ENCODE measurements around the gene HPSE2.

HPSE2 gene

DNA sequence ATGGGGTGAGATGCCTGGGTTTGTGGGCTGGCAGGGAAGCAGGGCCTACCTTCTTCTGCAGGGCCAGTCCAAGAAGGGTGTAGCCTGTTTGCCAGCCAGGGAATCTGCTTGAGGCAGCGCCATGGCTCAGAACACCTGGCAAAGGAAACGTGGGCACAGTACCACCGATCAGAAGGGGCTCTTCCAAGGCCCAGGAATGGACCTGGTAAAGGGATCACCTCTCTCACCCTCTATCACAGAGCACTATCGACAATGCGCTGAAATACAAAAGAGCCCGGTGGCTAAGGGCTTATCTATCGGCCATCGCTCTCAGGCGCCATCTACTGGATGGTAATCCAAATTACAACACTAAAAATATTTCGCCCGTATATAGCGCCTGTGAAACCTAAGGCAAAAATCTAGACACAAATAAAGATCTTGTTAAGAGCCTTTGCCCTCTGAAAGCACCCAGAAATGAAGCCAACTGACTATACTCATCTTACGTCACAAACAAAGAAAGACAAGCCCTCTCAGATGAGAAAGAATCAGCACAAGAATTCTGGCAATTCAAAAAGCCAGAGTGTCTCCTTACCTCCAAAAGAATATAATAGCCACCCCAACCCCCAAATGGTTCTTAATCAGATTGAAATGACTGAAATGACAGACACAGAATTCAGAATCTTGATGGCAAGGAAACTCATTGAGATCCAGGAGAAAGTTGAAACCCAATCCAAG lies 571.2 kb downstream of the HPSE2 start:
- no peak overlapping the region for H3K27ac ChIP-seq
- no peak for TF ChIP-seq ZFX (IDR thresholded peaks at IDR 0.05)
- peak; percentile 85 for TF ChIP-seq CTCF (conservative IDR thresholded peaks at IDR 0.05)

- TF ChIP-seq ZFX (IDR thresholded peaks at IDR 0.05) (no peak), CTCF (conservative IDR thresholded peaks at IDR 0.05) (no peak)
- H3K27ac ChIP-seq: no peak overlapping the region
Observed at GRCh38 chr10:98659951-98660350, 575.7 kb downstream of the HPSE2 start.

DNA sequence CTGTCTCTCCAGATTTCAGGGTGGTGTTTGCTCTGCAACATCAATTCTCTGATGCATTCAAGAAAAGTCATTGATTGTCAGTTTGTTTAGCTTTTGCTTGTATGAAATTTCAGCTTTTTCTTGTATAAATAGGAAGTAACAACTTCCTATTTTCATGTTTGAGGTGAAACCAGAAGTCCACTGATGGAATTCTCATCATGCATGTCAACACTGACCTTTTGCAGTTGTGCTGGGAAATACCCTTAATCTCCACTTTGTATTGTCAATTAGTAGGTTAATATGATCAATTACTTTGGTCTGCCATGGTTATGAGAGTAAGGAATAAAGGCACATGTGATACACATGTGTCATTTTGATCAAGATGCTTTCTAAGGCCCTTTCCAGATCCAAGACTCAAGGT lies 580.2 kb downstream of the HPSE2 start:
- no peak overlapping the region for H3K27ac ChIP-seq
- no peak for TF ChIP-seq ZFX (IDR thresholded peaks at IDR 0.05)
- TF ChIP-seq CTCF (conservative IDR thresholded peaks at IDR 0.05): no peak

DNA sequence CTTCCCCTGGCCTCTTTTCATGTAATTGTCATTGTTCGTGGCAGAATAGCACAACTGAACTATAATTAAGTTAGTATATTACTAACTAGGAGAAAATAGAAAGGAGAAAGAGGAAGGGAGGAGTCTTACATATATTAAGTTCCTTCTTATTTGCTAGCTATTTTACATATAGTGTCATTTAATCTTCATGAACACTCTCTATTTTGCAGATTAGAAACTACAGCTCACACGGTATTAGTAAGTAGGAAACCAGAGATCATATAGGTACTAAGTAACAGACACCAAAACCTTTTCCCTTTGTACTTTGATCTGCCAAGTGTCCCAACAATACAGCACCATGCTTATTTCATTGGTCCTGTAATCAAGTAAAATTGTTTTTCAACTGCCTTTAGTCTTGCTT lies 586.5 kb downstream of the HPSE2 start:
- no peak overlapping the region for H3K27ac ChIP-seq
- TF ChIP-seq ZFX (IDR thresholded peaks at IDR 0.05) (no peak), CTCF (conservative IDR thresholded peaks at IDR 0.05) (no peak)

GRCh38 chr10:98646998-98647917 lies 588.4 kb downstream of the HPSE2 start:
- no peak for TF ChIP-seq ZFX (IDR thresholded peaks at IDR 0.05)
- H3K27ac ChIP-seq: no peak overlapping the region

DNA sequence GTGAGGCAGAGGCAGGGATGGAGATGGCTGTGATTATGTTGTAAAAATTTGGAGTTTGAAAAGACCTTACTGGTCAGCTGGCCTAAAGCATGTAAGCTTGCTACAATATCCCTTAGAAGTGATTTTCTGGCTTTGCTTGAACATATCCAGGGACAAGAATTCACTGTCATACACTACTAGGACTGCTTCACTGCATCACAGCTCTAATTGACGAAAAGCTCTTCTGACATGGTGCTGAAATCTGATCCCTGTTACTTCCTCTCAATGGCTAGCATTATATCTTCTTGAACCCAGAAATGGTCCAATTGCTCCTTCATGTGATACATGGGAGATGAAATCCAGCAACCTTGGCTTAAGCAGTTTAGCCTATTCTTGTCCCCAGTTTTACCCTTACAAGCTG lies 591.2 kb downstream of the HPSE2 start:
- TF ChIP-seq ZFX (IDR thresholded peaks at IDR 0.05) (no peak), CTCF (conservative IDR thresholded peaks at IDR 0.05) (no peak)
- H3K27ac ChIP-seq: no peak overlapping the region

- H3K27ac ChIP-seq: no peak overlapping the region
- TF ChIP-seq ZFX (IDR thresholded peaks at IDR 0.05): no peak
Observed at GRCh38 chr10:98642281-98642680, 593.4 kb downstream of the HPSE2 start.

GRCh38 chr10:98638920-98639319 lies 596.7 kb downstream of the HPSE2 start:
- TF ChIP-seq CTCF (conservative IDR thresholded peaks at IDR 0.05): no peak
- no peak for TF ChIP-seq ZFX (IDR thresholded peaks at IDR 0.05)
- H3K27ac ChIP-seq: no peak overlapping the region

Data from C4-2B (cell line).